Ectodermal cell (in vitro differentiated cells): ENCODE data around the gene VLDLR.

ENCODE experiments used
- H3K27ac ChIP-seq: 2 replicates; pipeline ENCODE4 v1.7.0; 2013; ENCODE audit warnings: mild to moderate bottlenecking, low read depth, low read length; ENCODE audit not compliant: insufficient read depth, poor library complexity, severe bottlenecking
- H3K27me3 ChIP-seq: 2 replicates; pipeline ENCODE4 v1.7.0; 2013; ENCODE audit warnings: mild to moderate bottlenecking, low read length; ENCODE audit not compliant: insufficient read depth, control insufficient read depth, poor library complexity, severe bottlenecking
- H3K36me3 ChIP-seq: one replicate; pipeline ENCODE4 v1.7.0; 2013; ENCODE audit warnings: low read length; ENCODE audit not compliant: control insufficient read depth, insufficient read depth
- H3K4me1 ChIP-seq: one replicate; pipeline ENCODE4 v1.7.0; 2013; ENCODE audit warnings: low read length; ENCODE audit not compliant: control insufficient read depth, insufficient read depth
- H3K4me3 ChIP-seq: 2 replicates; pipeline ENCODE4 v1.7.0; 2013; ENCODE audit warnings: low read depth, low read length, control low read depth; ENCODE audit not compliant: insufficient read depth
- H3K9me3 ChIP-seq: 2 replicates; pipeline ENCODE4 v1.7.0; 2013; ENCODE audit warnings: mild to moderate bottlenecking, low read length, moderate library complexity; ENCODE audit not compliant: control insufficient read depth
- WGBS, 2 experiments: methylation state at CpG; one replicate each; pipeline ENCODE4 v1.1.7; 2013; ENCODE audit warnings: missing lambda C conversion rate in 2 of 2; 5-methylcytosine and 5-hydroxymethylcytosine counted together

The VLDLR gene

GRCh38 chr9:2655411-2655901 lies 33.9 kb downstream of the VLDLR start:
- 86 to 89% methylated on average over 3 of the region's 3 CpGs for WGBS, 2 experiments
- H3K4me3 ChIP-seq = no peak overlapping the region
- H3K9me3 ChIP-seq = no peaks in the 10 kb centered on the region
- H3K4me1 ChIP-seq = no peaks in the 10 kb centered on the region
- H3K27me3 ChIP-seq = no peaks in the 10 kb centered on the region
- peaks cover 17% of the 10 kb centered on the region for H3K36me3 ChIP-seq
- no peak overlapping the region for H3K27ac ChIP-seq

DNA sequence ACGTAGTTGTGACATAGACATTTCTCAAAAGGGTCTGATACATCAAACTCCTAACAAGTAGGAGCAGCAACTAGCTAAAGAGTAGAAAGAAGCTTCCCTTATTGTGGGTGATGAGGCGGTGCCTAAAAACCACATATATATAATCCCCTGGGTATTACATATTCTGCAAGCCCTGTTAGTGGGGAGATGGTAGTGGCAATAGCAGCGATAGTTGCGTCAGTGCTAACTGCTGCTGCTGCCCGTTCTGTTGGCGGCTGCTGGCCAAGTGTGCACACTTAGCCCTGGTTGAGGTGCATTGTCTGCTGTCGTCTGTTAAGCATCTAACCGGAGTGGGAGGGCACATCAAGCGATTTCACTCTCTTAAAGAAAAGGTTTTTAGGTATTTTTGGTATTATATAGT lies 35.8 kb downstream of the VLDLR start:
- Histone ChIP-seq H3K4me3 (no peak overlapping the region), H3K36me3 (peaks cover 9% of the 10 kb centered on the region), H3K4me1 (no peaks in the 10 kb centered on the region), H3K9me3 (no peaks in the 10 kb centered on the region), H3K27ac (no peak overlapping the region), H3K27me3 (no peaks in the 10 kb centered on the region)
- 95 to 96% methylated on average over 8 of the region's 9 CpGs for WGBS, 2 experiments

GRCh38 chr9:2662496-2662895 lies 40.9 kb downstream of the VLDLR start:
- no peak overlapping the region for H3K4me3 ChIP-seq
- H3K9me3 ChIP-seq = peaks cover 3% of the 10 kb centered on the region
- H3K4me1 ChIP-seq = no peaks in the 10 kb centered on the region
- H3K27me3 ChIP-seq = no peaks in the 10 kb centered on the region
- 77% methylated on average over 7 of the region's 7 CpGs for WGBS, 2 experiments
- H3K36me3 ChIP-seq = no peaks in the 10 kb centered on the region
- H3K27ac ChIP-seq = no peak overlapping the region

DNA sequence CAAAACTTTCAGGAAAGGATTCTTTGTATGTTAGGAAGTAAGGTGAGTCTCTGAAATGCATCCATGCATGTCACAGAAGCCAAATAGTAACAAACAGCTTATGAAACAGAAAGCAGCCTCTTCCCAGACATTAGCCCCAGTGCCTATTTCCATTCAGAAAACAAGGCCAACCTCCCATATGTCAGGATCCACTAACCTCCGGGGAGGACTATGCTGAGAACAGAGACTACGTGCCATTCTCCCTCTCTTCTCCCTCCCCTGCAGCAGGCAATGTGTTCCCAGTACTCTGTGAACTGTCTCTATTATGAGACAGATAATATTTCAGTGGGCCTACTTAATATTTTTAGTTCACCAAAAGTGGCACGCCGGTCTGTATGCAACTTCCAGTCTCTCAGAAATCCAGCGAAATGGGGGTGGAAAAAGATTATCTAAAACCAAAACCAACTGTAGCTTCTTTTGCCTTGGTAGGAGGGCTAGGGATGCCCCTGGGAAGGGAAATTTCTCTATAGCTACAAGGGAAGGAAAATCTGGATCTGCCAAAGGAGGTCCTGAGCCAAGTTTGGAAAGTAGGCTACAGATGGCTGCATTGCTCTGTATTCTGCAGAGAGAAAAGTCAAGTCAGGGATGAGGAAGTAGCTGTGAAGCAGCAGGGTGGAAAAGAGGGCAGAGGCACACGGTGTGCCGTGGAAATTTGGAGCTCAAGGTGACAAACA lies 42.0 kb downstream of the VLDLR start:
- Histone ChIP-seq H3K27me3 (no peaks in the 10 kb centered on the region), H3K4me3 (no peak overlapping the region)
- WGBS, 2 experiments = 94 to 98% methylated on average over 7 of the region's 7 CpGs

DNA sequence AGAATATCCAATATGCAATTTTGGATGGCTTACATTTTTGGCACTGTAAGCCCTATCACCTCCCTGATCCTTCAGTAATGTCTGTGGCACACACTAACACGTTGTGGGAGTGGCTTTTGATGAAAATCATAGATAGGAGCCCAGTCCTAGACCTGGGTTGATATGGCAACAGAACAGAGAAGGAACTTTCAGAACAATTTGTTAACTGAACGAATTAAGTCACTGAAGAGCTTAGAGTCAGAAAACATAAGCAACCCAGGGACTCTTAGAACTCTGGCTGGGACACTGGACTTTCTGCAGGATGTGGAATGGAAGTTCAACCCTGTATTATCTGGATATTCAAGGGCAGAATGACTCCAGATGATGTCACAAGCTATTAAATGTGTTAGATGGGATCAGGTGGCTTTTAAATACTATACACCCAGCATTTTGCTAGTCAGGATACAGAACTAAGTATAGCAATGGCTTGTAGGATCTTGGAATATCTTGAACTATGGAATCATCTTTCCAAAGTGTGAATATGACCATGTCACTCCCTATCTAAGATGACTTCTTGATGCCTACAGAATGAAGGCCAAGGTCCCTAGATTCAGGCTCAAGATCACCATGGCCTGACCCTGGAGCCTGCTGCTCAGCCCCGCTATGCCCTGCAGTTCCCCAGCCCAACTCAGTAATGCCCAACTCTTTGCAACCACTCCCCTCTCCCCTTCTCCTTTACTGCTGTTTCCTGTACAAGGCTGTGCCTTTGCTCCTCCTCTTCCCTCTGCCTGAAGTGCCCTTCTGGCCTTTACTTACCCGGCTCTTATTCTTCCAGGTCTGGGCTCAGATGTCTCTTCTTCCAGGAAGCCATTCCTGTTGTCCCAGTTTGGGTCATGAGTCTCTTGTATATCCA lies 42.8 kb downstream of the VLDLR start:
- H3K4me3 ChIP-seq = no peak overlapping the region
- no peak overlapping the region for H3K27ac ChIP-seq
- no peaks in the 10 kb centered on the region for H3K27me3 ChIP-seq
- H3K4me1 ChIP-seq = no peaks in the 10 kb centered on the region
- H3K9me3 ChIP-seq = peaks cover 3% of the 10 kb centered on the region
- H3K36me3 ChIP-seq = no peaks in the 10 kb centered on the region
- WGBS, 2 experiments = 91 to 93% methylated on average over 4 of the region's 4 CpGs

More for the DNA sequence above, 42.0 kb downstream of the VLDLR start:
- H3K4me1 ChIP-seq = no peaks in the 10 kb centered on the region
- no peak overlapping the region for H3K27ac ChIP-seq
- no peaks in the 10 kb centered on the region for H3K36me3 ChIP-seq
- H3K9me3 ChIP-seq = peaks cover 3% of the 10 kb centered on the region

DNA sequence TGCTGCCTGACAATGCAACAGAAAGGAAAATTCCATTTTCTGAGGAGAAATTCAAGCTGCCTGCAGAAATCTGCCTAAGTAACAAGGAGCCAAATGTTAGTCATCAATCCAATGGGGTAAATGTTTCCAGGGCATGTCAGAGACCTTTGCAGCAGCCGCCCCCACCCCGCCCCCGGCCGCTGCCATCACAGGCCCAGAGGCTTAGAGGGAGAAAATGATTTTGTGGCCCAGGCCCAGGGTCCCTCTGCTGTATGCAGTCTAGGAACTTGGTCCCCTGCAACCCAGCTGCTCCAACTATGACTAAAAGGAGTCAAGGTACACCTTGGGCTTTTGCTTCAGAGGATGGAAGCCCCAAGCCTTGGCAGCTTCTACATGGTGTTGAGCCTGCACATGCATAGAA lies 45.0 kb downstream of the VLDLR start:
- no peak overlapping the region for H3K4me3 ChIP-seq
- H3K9me3 ChIP-seq = peaks cover 3% of the 10 kb centered on the region
- 91 to 95% methylated on average over 4 of the region's 4 CpGs for WGBS, 2 experiments
- no peaks in the 10 kb centered on the region for H3K36me3 ChIP-seq
- H3K27me3 ChIP-seq = no peaks in the 10 kb centered on the region
- no peak overlapping the region for H3K27ac ChIP-seq
- H3K4me1 ChIP-seq = no peaks in the 10 kb centered on the region

DNA sequence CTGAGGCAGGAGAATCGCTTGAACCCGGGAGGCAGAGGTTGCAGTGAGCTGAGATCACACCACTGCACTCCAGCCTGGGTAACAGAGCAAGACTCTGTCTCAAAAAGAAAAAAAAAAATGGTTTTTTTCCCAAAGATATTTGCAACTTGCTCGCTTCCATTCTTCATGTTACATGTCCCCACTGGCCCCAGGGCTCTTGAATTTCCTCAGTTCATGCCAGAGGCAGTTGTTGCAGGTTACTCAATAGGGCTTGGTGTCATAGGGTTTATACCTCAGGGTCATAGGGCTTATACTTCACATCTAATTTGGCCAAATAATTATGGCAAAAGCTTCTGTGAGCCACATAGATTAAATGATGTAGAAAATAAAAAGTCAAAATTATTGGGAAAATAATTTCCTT lies 51.6 kb downstream of the VLDLR start:
- Histone ChIP-seq H3K27me3 (no peaks in the 10 kb centered on the region), H3K36me3 (no peaks in the 10 kb centered on the region), H3K27ac (no peak overlapping the region), H3K4me1 (no peaks in the 10 kb centered on the region), H3K9me3 (no peaks in the 10 kb centered on the region), H3K4me3 (no peak overlapping the region)
- 68 to 96% methylated on average over 3 of the region's 3 CpGs for WGBS, 2 experiments

GRCh38 chr9:2674141-2674824 lies 52.7 kb downstream of the VLDLR start:
- no peaks in the 10 kb centered on the region for H3K9me3 ChIP-seq
- no peak overlapping the region for H3K27ac ChIP-seq
- no peak overlapping the region for H3K4me3 ChIP-seq
- H3K27me3 ChIP-seq = no peaks in the 10 kb centered on the region
- H3K36me3 ChIP-seq = no peaks in the 10 kb centered on the region
- H3K4me1 ChIP-seq = no peaks in the 10 kb centered on the region
- WGBS, 2 experiments = 90 to 94% methylated on average over 7 of the region's 9 CpGs

GRCh38 chr9:2675834-2676233 lies 54.2 kb downstream of the VLDLR start:
- no peak overlapping the region for H3K27ac ChIP-seq

DNA sequence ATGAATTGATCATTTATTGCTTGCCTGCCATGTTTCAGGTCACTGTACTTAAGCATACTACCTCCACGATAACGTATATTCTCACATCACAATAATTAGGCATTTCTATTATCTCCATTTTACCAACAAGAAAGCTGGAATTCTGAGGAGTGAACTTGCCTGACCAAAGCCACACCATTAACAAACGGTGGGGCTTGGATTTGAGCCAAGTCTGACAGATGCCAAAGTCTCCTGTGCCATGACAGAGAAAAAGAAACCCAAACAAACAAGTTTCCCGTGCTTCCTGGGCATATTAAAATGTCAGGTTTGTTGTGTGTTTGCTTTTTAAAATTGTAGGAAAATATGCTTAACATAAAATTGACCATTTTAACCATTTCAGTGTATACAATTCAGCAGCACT lies 54.9 kb downstream of the VLDLR start:
- H3K4me3 ChIP-seq = no peak overlapping the region
- no peaks in the 10 kb centered on the region for H3K9me3 ChIP-seq
- no peak overlapping the region for H3K27ac ChIP-seq
- H3K27me3 ChIP-seq = no peaks in the 10 kb centered on the region
- H3K36me3 ChIP-seq = no peaks in the 10 kb centered on the region
- WGBS, 2 experiments = 84 to 92% methylated on average over 4 of the region's 4 CpGs
- H3K4me1 ChIP-seq = no peaks in the 10 kb centered on the region

More at GRCh38 chr9:2675834-2676233, 54.2 kb downstream of the VLDLR start:
- H3K9me3 ChIP-seq = no peaks in the 10 kb centered on the region
- H3K27me3 ChIP-seq = no peaks in the 10 kb centered on the region
- no peaks in the 10 kb centered on the region for H3K4me1 ChIP-seq
- no peaks in the 10 kb centered on the region for H3K36me3 ChIP-seq
- 93 to 100% methylated on average over 1 of the region's 1 CpG for WGBS, 2 experiments
- no peak overlapping the region for H3K4me3 ChIP-seq
